Measurements from ENCODE around the gene CCL27. TPM values are rescaled to one million over a fixed set of nuclear protein-coding genes. Genes with fewer than 3 reads are reported as not detected.

The CCL27 gene
- total RNA-seq, 1 donor from 2014 or later = not detected

DNA sequence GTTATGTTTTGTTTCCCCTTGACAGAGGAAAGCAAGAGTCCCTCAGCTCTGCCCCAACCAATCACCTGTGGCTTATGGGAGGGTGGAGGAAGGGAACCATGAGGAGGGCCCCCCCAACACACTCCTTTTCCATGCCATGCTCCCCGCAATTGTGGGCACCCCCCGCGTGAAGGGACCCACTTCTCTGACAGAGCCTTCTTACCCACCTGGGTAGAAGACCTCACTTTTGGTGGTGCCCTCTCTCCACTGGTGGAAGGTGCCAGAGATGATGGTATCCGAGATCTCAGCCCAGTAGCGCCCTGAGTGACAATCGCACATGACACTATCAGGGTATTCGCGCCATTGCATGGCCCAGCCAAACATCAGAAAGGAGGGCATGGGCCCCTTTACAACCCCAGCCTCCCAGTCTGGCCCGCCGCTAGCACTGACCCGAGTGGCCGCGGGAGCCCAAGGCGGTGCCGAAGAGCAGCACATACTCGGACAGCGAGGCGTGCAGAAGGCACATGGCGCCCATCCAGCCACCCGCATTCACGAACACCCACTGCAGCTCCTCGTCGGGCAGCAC, 25.6 kb downstream of the CCL27 start:
- no peaks in the 10 kb centered on the region for H3K9me3 Mint-ChIP-seq (ENCODE audit: low read depth)
- H3K27me3 Mint-ChIP-seq (ENCODE audit: low read depth) = peaks cover 2% of the 10 kb centered on the region
- no peak for DNase-seq (ENCODE audit: low spot score)
- H3K4me1 Mint-ChIP-seq (ENCODE audit: low read depth) = peaks cover 36% of the 10 kb centered on the region
- peak overlapping the region; percentile 80 for H3K27ac Mint-ChIP-seq (ENCODE audit: unreplicated experiment)
- H3K36me3 Mint-ChIP-seq (ENCODE audit: low read depth) = peaks cover 2% of the 10 kb centered on the region
- peak overlapping the region; percentile 88 for H3K4me3 Mint-ChIP-seq (ENCODE audit: unreplicated experiment)
- TF ChIP-seq, protein P1, sequence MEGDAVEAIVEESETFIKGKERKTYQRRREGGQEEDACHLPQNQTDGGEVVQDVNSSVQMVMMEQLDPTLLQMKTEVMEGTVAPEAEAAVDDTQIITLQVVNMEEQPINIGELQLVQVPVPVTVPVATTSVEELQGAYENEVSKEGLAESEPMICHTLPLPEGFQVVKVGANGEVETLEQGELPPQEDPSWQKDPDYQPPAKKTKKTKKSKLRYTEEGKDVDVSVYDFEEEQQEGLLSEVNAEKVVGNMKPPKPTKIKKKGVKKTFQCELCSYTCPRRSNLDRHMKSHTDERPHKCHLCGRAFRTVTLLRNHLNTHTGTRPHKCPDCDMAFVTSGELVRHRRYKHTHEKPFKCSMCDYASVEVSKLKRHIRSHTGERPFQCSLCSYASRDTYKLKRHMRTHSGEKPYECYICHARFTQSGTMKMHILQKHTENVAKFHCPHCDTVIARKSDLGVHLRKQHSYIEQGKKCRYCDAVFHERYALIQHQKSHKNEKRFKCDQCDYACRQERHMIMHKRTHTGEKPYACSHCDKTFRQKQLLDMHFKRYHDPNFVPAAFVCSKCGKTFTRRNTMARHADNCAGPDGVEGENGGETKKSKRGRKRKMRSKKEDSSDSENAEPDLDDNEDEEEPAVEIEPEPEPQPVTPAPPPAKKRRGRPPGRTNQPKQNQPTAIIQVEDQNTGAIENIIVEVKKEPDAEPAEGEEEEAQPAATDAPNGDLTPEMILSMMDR (IDR thresholded peaks at IDR 0.05) = no peak

DNA sequence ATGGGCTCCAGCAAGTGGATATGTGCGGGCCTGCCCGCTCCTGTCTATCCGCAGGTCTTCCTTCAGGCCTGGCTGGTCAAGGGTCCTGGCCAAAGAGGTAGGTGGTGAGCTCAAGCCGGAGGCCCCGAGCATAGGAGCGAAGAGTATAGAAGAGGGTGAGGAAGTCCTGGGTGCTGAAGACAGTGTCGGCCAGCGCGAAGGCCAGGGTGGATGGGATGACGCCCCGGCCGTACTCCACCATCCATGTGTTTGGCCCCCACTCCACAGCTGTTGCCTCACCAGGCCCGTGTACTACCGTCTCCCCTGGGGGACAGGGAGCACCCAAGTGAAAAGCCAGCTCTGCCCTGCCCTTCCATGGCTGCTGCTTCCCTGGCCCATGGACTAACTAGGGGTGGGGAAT, 26.9 kb downstream of the CCL27 start:
- H3K9me3 Mint-ChIP-seq (ENCODE audit: low read depth) = no peaks in the 10 kb centered on the region
- H3K27ac Mint-ChIP-seq (ENCODE audit: unreplicated experiment) = no peak overlapping the region
- H3K36me3 Mint-ChIP-seq (ENCODE audit: low read depth) = peaks cover 2% of the 10 kb centered on the region
- peaks cover 10% of the 10 kb centered on the region for H3K27me3 Mint-ChIP-seq (ENCODE audit: low read depth)
- H3K4me3 Mint-ChIP-seq (ENCODE audit: unreplicated experiment) = peak overlapping the region; percentile 28
- no peak for DNase-seq (ENCODE audit: low spot score)
- H3K4me1 Mint-ChIP-seq (ENCODE audit: low read depth) = peaks cover 36% of the 10 kb centered on the region
- TF ChIP-seq, protein P1 (IDR thresholded peaks at IDR 0.05) = no peak

DNA sequence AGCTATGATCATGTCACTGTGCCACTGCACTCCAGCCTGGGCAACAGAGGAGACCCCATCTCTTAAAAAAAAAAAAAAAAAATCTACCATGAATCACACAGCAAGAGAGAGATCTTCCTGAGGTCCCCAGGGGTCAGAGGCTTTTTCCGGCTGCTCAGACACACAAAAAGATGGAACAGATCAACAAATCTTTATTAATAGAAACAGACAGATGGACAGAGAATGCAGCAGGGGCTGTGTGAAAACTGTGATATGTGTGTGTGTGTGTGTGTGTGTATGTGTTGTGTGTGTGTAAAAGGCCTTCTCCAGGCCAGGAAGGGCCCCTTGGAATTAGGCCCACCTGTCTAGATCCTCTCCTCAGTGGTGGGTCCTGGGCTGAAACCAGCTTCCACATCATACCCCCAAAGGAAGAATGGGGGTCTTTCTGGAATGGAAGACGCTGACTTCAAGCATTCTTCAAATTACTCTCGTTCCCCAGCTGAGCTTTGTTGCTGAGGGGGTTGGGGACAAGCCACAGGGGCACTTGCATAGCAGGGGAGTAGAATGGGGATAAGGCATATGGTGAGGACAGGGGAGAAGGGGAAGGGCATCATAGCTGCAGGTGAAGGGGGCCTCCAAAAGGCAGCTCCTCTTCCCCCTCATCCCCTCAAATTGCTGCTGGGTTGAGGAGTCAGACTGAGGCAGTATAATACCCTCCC, 27.8 kb downstream of the CCL27 start:
- Mint-ChIP-seq H3K27me3 (ENCODE audit: low read depth) (peaks cover 19% of the 10 kb centered on the region), H3K27ac (ENCODE audit: unreplicated experiment) (no peak overlapping the region), H3K36me3 (ENCODE audit: low read depth) (peaks cover 2% of the 10 kb centered on the region), H3K4me1 (ENCODE audit: low read depth) (peaks cover 36% of the 10 kb centered on the region), H3K9me3 (ENCODE audit: low read depth) (no peaks in the 10 kb centered on the region), H3K4me3 (ENCODE audit: unreplicated experiment) (no peak overlapping the region)
- no peak for DNase-seq (ENCODE audit: low spot score)
- TF ChIP-seq, protein P1 (IDR thresholded peaks at IDR 0.05) = no peak

DNA sequence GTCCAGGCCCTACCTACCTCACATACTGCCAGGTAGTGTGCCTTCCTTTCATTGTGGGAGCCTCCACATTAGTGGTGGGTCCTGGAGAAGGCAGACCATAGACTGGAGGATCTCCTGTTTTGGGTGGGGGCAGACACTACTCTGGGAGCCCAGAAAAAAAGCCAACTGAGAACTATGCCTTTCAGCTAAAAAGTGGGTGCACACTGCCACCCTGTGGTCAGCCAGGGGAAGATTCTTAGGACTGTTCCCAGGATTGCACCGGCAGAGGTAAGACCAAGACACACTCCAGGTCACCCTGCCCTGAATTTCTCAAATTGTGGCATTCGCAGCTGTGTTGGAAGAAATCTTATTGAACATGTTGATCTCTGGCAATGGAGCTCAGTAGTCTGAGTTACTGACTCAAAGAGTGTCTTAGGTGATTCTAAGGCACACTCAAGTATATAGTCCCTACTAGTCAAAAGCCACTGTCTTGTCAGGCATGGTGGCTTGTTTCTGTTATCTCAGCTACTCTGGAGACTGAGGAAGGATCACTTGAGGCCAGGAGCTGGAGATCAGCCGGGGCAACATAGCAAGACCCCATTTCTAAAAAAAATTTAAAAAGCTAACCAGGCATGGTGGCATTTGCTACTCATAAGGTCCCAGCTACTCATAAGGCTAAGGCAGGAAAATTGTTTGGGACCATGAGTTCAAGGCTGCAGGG, 28.5 kb downstream of the CCL27 start:
- Mint-ChIP-seq H3K27ac (ENCODE audit: unreplicated experiment) (no peak overlapping the region), H3K9me3 (ENCODE audit: low read depth) (no peaks in the 10 kb centered on the region), H3K27me3 (ENCODE audit: low read depth) (peaks cover 26% of the 10 kb centered on the region), H3K4me3 (ENCODE audit: unreplicated experiment) (no peak overlapping the region), H3K36me3 (ENCODE audit: low read depth) (peaks cover 2% of the 10 kb centered on the region), H3K4me1 (ENCODE audit: low read depth) (peaks cover 41% of the 10 kb centered on the region)
- TF ChIP-seq, protein P1 (IDR thresholded peaks at IDR 0.05) = peak; percentile 92
- DNase-seq (ENCODE audit: low spot score) = no peak

DNA sequence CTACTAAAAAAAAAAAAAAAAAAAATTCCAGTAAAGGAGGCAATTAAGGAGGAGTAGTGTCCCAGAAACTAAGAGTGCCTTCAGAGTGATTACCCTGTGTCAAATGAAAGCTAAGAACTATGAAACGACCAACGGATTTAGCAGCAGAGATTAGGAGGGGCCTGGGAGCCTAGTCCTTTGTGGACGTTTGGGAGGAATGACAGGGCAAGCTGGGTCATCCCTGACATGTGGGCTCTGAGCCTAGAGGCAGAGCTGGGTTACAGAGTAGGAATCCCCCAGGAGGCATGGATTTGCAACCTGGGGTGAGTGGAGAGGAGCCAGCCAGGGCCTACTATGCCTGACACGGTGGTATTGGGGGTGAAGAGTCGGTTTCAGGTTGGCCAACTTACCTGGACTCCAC, 29.3 kb downstream of the CCL27 start:
- Mint-ChIP-seq H3K4me1 (ENCODE audit: low read depth) (peaks cover 37% of the 10 kb centered on the region), H3K36me3 (ENCODE audit: low read depth) (peaks cover 2% of the 10 kb centered on the region), H3K27me3 (ENCODE audit: low read depth) (peaks cover 31% of the 10 kb centered on the region), H3K4me3 (ENCODE audit: unreplicated experiment) (no peak overlapping the region), H3K27ac (ENCODE audit: unreplicated experiment) (no peak overlapping the region), H3K9me3 (ENCODE audit: low read depth) (no peaks in the 10 kb centered on the region)
- TF ChIP-seq, protein P1 (IDR thresholded peaks at IDR 0.05) = no peak
- no peak for DNase-seq (ENCODE audit: low spot score)
